DOHH2 (cell line): ENCODE measurements around the gene GATA2.

Source experiments
- CTCF ChIP-seq: fragments of 200-600 bp; sonication (generic); IDR thresholded peaks from one replicate; pipeline ENCODE4 v1.5.1; 2014; ENCODE audit warnings: antibody characterized with exemption, mild to moderate bottlenecking, low read depth, low read length; ENCODE audit not compliant: poor library complexity, severe bottlenecking
- EZH2phosphoT487 ChIP-seq: fragments of 200-600 bp; sonication (generic); IDR thresholded peaks from 2 replicates; pipeline ENCODE4 v1.6.1; 2017; ENCODE audit warnings: borderline replicate concordance, mild to moderate bottlenecking, antibody characterized with exemption, low read length, moderate library complexity, mixed read lengths

- TF ChIP-seq CTCF (no peak), EZH2phosphoT487 (no peak)
These were observed 58.5 kb downstream of the GATA2 start for GRCh38 chr3:128434524-128434923.
